ENCODE measurements around the gene SPATA21.

Gene SPATA21

DNA sequence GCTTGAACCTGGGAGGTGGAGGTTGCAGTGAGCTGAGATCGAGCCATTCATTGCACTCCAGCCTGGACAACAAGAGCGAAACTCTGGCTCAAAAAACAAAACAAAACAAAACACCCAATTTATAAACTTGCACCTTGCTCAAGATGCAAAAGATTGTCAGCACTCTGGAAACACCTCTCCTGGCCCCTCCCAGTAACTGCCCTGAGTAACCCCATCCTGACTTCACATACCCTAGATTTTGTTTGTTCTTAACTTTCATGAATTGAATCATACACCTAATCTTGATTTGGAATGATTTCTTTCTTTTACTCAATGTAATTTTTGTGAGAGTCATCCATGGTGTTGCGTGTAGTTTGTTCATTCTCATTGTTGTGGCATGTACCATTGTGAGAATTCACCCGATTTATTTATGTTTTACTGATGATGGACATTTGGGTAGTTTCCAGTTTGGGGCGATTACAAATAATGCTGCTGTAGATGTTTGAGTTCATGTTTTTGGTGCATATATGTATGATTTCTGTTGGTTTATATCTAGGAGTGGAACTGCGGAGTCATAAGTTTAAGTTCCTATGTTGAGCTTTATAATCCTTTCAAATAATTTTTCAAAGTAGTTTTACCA is 13.7 kb upstream of the SPATA21 start:
- no peak for DNase-seq

DNA sequence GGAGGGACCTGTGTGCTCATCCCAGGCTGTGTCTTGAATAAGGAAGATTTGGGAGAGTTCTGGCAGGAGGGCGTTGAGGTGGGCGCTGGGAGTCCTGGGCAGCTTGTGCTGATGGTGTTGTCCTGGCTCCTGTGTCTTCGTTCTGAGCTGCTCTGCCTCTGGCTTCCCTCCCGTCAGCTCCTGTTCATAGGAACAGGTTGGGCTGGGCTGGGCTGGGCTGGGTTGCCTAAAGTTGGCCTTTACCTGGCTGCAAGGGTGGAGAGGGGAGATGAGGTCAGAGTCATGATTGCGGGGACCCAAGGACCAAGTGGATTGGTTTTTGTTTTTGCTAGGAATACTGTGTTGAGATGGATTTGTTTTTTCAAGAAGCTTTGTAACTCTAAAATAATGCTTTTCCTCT is 12.4 kb upstream of the SPATA21 start:
- no peak for DNase-seq

DNA sequence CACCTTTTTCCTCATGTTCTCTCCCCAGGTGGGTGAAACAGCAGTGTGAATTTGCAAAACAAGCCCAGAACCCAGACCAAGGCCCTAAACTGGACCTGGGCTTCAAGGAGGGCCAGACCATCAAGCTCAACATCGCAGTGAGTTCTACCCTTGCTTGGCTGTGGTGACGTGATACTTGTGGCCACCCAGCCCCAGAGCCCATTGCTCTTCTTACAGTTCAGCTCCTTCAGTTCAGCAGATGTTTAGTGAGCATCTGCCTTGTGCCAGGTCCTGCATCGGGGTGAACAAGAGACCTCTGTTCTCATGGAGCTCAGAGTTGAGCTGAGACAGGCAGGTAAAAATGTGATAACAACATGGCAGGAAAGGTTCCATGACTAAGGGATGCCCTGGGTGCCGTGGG is 11.8 kb upstream of the SPATA21 start:
- no peak for DNase-seq

DNA sequence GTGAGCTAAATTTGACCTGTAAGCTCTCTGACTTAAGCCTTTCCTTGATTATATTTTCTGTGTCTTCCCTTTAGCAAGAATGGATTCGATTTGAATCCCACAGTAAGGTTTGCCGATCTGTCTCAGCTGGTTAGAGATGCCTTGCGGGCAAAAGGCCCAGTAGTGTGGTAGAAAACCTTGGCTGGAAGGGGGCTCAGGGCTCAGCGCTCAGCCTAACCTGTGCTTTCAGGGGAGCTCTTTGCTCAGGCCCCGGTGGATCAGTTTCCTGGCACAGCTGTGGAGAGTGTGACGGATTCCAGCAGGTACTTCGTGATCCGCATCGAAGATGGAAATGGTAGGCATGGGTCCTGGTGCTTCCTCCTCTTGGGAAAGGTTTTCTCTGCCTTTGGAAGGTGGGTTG is 10.4 kb upstream of the SPATA21 start:
- DNase-seq = no peak

DNA sequence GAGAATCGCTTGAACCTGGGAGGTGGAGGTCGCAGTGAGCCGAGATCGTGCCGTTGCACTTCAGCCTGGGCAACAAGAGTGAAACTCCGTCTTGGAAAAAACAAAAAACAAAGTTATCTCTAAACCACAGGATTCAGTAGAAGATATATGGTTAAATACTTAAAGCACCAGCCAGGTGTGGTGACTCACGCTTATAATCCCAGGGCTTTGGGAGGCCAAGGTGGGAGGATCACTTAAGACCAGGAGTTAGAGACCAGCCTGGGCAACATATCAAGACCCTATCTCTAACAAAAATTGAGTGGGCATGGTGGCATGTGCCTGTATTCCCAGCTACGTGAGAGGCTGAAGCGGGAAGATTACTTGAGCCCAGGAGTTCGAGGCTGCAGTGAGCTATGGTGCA is 8.9 kb upstream of the SPATA21 start:
- no peak for DNase-seq

DNA sequence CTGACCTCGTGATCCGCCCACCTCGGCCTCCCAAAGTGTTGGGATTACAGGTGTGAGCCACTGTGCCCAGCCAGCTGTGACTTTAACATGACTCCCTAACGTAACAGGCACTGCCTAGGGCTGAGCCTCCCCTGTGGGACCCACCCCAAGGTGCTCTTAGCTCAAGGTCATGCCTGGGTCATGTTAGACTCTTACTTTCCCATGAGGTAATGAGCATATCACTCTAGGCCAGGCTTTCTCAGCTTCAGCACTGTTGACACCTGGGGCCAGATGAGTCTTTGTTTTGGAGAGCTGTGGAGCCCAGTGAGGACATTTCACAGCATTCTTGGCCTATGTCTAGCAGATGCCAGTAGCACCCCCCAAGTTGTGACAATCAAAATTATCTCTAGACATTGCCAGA is 7.8 kb upstream of the SPATA21 start:
- DNase-seq = no peak

DNA sequence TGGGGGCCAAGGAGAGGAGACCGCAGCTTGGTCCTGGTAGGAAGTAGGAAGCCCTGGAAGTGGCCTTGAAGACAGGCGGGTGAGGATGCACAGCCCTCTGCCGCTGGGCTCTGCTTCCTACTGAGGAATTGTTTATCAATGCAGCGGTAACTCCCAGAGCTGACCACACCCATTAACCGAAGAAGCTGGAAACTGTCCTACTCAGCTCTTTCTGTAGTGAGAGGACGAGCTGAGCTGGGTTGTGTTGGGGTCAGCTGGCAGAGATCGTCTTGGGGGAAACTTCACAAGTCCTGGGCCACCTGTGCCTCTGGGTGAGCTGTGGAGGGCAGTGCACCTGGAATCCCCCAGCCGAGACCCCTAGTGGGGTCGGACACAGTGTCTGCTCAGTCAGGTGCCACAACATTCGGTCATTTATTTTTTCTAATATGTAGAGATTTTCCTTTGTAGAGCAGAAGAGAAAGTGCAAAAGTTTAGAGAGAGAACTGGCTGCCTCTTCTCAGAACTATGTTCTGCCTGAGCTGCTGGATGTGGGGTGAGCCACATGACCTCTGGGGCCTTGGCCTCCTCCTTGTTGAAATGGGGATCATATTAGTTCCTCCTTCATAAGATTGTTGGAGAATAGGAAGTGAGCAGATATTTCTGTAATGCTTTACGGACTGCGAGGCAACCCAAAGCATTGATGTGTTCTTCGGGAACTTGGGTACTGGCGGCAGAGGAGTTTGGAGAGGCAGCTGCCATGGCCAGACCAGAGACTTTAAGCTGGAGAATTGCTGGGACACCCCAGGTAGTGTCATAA is 6.9 kb upstream of the SPATA21 start:
- no peak for DNase-seq

DNA sequence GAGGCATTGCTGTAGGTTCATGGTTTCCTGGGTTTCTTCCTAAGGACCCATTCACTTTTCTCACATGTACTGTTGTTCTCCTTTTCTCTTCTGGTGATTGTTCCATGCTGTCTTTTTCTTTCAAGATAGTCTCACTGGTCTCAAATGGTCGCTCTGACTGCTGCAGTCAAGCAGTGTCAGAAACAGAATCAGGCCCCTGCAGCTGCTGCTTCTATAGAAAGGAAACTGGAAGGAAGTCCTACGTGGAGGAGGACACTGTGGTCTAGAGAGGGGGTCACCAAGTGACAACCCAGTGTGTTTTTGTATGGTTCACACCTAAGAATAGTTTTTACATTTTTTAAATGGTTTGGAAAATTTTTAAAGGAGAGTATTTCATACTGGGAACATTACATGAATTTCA is 5.7 kb upstream of the SPATA21 start:
- no peak for DNase-seq

DNA sequence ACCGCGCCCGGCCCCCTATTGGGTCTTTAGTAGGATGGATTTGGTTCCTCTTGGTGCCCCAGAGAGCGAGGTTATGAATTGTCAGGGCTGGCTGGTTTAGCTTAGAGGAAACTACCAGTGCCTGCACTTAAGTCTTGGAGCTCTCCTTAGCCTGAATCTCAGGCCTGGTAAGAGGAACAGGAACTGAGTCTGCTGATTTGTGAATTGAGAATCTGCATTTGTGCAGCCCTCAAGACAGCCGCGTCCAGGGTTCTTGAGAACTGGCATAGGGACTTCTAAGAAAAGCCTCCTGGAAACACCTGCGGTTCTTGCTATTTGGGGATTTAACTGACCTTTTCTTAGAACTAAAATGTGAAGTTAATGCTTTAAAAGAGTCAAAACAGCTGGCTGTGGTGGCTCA is 5.0 kb upstream of the SPATA21 start:
- no peak for DNase-seq

DNA sequence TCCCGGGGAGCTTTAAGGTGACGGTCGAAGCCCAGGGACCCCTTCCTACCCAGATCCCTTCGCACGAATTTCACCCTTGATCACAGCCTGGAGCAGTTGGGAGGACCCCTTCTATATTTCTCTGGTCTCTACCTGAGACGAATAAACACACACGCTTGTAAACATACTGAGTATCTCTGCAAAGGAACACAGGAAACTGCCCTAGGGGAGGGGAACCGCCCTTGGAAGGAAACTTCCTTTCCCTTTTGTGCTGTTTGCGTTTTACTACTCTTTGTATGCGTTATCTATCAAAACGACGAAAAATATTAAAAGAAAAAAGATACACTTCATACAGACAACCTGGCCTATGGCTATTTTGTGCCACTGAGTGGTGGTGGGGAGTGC is 4.0 kb upstream of the SPATA21 start:
- no peak for DNase-seq

DNA sequence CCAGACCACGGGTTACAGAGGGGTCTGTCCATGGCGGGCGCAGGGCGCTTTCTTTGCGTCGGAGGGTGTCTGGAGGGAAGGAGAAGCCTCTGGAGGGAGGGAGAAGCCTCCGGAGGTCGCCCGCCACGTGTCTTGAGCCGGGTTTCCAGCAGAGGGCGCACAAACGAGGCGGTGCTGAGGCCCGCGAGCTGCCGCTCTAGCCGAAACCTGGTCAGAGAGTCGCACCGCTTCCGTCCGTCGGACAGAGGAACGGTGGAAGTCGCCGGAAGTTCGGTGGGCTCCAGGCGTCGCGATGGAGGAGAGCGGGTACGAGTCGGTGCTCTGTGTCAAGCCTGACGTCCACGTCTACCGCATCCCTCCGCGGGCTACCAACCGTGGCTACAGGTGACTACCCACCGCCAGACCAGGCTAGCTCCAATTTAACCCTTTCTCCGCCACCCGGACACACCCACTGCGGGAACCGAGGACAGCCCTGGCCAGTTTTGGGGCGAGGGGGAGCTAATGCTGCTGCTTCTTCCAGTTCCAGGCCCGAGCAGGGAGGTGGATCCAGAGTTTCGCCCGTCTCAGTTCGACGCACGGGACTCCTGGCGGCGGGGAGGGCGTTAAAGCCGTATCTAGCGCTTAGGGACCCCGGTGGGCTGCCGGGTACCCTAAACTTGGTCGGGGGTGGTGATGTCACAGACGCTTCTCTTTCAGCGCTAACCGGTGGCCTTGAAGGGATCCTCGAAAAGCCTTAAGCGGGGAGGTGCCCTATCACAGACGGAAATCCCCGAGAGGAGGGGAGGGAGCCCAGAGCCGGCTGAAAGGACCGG is 3.5 kb upstream of the SPATA21 start, which contains the start of gene NECAP2:
TSS of gene NECAP2 (plus strand) at position 255 of the 812 bp plus-strand sequence. CDS start at position 293, 38 bp downstream.
- DNase-seq = peak; percentile 88

DNA sequence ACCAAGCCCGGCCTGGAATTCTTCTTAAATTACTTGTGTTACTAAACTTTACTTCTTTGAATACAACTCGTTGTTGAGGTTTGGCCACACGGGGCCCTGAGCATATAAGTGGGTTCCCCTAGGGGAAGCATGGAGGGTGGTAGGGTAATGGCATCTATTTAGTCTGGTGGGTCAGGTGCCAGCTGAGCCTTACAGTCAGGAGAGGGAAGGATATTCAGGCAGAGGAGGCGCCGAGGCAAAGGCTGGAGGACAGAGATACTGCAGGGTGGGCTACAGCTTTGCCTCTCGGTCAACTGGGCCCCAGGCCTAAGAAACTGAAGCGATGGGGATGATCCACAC is 2.9 kb upstream of the SPATA21 start:
- no peak for DNase-seq

DNA sequence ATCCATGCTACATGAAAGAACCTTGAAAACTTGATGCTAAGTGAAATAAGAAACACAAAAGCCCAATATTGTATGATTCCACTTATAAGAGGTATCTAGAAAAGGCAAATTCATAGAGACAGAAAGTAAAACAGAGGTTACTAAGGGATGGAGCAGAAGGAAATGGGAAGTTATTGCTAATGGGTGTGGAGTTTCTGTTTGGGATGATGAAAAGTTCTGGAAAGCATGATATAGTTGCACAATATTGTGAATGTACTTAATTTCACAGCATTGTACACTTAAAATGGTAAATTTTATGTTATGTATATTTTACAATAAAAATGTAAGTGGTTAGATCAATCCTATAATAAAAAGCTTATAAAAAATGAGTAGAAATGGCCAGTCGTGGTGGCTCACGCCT is 1.7 kb upstream of the SPATA21 start:
- no peak for DNase-seq

DNA sequence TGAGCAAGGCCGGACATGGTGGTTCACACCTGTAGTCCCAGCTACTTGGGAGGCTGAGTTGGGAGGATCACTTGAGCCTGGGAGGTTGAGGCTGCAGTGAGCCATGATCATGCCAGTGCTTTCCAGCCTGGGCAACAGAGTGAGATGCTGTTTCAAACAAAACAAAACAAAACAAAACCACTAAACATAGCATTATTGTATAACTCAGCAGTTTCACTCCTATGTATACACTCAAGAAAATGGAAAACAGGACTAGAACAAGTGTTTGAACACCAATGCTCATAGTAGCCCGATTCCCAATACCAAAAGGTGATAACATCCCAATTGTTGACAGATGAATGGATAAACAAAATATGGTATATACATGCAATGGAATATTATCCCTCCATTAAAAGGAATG is 1.3 kb upstream of the SPATA21 start:
- no peak for DNase-seq

DNA sequence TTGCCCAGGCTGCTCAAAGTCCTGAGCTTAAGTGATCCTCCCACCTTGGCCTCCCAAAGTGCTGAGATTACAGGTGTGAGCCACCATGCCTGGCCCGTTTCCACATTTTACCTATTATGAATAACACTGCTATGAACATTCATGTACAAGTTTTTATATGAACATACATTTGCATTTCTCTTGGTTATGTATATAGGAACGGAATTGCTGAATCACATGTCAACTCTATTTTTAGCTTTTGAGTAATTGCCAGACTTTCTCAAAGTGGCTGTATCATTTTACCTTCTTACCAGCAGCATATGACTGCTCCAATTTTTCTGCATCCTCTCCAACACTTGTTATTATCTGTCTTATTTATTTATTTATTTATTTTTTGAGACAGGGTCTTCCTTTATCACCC is 2.7 kb downstream of the SPATA21 start:
- DNase-seq = no peak

DNA sequence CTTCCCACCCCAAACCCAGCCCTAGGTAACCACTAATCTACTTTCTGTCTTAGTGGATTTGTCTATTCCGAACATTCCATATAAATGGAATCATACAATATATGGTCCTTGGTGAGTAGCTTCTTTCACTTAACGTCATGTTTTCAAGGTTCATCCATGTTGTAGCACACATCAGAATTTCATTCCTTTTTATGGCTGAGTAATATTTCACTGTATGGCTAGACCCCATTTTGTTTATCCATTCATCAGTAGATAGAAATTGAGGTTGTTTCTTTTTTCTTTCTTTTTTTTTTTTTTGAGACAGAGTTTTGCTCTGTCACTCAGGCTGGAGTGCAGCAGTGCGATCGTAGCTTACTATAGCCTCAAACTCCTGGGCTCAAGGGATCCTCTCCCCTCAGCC is 3.2 kb downstream of the SPATA21 start:
- DNase-seq = no peak

DNA sequence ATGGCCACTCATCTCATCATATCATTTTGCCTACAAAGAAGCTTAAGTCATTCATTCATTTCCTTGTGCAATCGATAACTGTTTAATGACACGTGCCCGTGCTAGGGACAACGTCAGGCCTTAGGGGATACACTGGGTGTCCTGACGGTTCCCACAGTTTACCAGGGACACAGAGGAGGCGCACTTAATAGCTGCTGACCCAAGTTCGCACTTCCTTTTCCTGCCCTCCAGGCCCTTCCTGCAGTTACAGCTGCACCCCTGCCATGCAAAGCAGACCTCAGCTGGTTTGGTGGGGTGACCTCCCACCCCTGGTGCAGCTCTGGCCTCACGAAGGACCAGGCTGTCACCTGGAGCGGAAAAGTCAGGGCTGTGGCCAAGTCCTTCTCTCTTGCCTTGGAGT is 4.2 kb downstream of the SPATA21 start:
- DNase-seq = no peak

DNA sequence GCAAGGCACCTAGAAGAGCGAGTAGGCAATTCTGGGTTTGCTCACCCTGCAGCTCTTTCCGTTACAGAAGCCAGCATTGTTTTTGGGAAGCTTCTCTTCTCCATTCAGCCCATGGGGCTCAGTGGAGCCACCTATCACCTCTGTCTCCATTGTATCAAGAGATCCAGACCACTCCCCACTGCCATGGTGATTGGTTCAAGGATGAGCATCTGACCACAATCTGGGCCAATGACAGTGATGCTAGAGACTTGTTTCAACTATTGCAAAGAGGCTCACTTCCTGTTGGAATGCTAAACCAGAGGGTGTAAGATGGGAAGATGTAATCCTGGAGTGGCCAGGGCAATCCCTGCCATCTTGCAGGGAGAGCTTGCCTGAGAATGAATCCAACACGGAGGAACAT is 6.6 kb downstream of the SPATA21 start:
- DNase-seq = no peak

DNA sequence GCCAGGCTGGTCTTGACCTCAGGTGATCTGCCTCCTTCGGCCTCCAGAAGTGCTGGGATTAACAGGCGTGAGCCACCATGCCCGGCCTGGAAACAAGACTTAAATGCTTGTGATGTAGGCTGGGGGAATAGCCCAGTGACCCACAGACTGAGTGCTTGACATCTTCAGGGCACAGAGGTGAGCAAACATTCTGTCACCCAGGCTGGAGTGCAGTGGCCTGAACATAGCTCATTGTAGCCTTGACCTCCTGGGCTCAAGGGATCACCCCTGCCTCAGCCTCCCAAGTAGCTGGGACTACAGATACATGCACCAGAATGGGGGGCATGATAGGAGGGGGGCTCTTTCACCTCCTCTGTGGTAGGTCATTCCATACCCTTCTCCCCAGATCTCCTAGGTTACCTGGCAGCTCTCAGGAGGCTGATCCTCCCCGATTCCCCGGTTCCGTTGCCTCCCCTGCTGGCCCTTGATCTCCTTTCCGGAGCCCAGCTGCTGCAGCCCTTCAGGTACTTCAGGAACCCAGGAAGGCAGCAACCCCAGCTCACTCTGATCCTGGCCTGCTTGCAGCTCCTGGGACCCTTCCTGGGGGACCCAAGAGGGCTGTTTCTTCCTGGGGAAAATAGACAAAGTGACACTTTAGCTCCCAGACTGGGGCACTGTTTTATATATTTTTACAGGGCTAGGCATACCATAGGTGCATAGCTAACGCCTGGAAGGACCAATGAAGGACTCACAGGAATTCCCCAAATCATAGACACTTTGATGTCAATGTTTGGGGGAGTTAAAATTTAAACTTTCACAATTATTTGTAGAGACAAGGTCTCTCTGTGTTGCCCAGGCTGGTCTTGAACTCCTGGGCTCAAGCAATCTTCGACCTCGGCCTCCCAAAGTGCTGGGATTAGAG is 11.8 kb downstream of the SPATA21 start:
- DNase-seq = no peak

DNA sequence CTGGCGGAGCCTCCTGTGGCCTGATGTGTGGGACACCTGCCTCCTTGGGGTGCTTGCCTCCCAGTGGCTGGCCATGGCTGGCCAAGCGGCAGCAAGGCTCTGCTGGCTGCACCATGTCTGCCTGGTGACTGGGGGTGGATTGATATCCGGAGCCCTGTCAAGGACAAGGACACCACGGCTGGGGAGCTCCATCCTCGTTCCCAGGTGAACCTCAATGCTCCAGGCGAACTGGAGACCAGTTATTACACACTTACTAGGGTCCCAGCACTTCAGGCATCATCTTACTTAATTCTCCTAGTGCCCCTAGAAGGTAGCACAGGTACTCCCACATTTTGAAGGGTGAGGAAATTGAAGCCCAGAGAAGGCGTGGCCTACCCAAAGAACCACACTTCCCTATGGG is 15.2 kb downstream of the SPATA21 start:
- no peak for DNase-seq

DNA sequence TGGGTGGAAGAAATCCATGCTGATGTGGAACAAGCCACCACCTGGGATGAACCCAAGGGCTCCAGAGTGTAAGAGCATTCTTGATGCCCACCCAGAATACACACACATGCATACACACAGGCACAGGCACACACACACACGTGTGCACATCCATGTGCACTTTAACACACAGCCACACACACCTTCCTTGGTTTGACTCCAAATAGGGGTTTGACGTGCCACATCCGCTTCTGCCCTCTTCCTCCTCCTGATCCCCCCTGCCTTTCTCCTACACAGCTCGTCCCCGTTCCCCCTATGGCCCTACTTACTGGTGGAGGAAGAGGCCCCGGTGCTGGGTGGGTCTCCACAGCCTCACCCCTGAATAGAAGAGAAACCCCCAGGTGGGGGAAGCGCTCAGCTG is 16.0 kb downstream of the SPATA21 start:
- no peak for DNase-seq

DNA sequence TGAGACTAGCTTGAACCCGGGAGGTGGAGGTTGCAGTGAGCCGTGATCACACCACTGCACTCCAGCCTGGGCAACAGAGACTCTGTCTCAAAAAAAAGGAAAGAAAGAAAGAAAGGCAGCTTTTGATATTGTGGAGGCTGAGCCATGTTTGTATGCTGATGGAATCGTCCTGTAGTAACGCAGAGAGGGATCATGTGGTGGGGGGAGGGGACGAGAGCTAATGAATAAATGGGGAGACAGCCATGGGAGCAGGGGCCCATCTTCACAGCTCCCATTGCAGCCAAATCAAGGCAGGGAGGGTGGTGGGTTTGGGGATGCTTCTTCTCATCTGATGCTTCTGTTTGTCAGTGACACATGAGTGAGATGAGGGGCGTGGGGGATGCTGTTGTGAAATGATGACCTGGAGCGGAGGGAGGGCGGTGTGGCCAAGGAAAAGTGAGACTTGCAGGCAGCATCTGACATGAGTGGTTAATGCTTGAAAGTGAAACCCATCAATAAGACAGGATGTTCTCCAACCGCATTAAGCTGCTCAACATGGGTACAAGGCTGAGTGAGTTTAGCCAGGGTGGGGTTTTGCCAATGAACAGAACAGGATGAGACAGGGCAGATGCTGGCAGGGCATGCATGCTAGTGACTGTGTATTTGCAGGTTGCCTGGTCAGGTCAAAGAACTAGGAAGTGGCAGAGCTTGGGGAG is 16.7 kb downstream of the SPATA21 start:
- no peak for DNase-seq

All from NCI-H446 treated with DMSO at 0.1 percent for 48 hours (cell line).